Loucy (cell line): ENCODE measurements around the gene WDR37.

Source experiments
- CTCF ChIP-seq: fragments of 200-600 bp; sonication (generic); conservative IDR thresholded peaks from 2 replicates; pipeline ENCODE4 v1.5.1; 2014; ENCODE audit warnings: mild to moderate bottlenecking, antibody characterized with exemption, low read length
- EZH2phosphoT487 ChIP-seq: fragments of 200-600 bp; IDR thresholded peaks from 2 replicates; pipeline ENCODE4 v1.6.1; 2018; ENCODE audit warnings: antibody characterized with exemption, mild to moderate bottlenecking, moderate library complexity, borderline replicate concordance

DNA sequence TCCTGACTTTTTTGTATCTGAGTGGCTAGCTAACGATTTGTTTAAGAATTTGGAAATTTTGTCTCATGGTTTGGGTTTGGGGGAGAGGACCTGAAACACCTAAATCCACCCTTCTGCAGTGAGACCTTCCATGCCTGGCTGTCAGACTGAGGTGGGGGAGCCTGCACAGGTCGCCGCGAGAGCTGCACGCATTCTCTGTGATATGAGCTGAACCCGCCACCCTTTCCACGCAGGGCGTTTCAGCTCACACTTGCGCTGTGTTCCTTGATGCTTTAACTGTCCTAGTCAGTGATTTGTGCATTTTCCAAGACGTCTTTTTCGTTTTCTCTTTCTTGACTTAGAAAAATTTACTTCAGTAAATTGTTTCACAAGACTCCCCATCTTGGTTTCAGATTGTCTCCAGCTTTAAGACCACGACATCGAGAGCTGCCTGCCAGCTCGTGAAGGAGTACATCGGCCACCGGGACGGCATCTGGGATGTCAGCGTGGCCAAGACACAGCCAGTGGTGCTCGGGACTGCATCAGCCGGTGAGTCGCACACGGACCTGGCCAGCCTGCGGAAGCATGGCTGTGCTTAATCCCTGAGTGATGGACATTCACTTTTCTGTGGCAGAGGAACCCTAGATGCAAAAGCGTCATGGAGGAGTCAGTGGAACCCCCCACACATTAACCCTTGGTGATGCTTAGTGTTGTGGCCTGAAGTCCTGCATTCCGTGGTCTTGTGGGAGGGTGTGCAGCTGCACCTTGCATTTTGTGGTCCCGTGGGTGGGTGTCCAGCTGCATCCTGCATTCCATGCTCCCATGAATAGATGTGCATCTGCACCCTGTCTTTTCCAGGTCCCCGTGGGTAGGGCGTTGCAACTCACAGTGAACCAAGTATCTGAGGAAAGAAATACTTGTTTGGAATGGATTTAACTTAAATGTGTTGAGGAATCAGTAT is 28.1 kb downstream of the WDR37 start:
- TF ChIP-seq CTCF (no peak), EZH2phosphoT487 (no peak)
